Skin epidermis (tissue), 12 donors: ENCODE results near the gene TNFAIP8L3.

Experiments used
- H3K27ac ChIP-seq, 21 experiments: fragments of 200-600 bp; sonication (generic) in 11 of 21; one replicate each; pipeline ENCODE4 v1.5.0; 2020; ENCODE audit warnings: mild to moderate bottlenecking in 3 of 21, inconsistent platforms in 2 of 21, moderate library complexity in 2 of 21
- H3K4me3 ChIP-seq, 7 experiments: fragments of 200-600 bp; sonication (generic) in 2 of 7; one replicate each; pipeline ENCODE4 v1.5.0; 2020; ENCODE audit warnings: inconsistent platforms in 2 of 7, mild to moderate bottlenecking in 2 of 7, moderate library complexity in 1 of 7

The TNFAIP8L3 gene

GRCh38 chr15:51025454-51025846 lies 69.3 kb downstream of the TNFAIP8L3 start:
- H3K4me3 ChIP-seq: no peak overlapping the region
- peak overlapping the region in 20 of 21 experiments; percentile 12 to 89 (median 76) for H3K27ac ChIP-seq

GRCh38 chr15:51024735-51025453 lies 69.8 kb downstream of the TNFAIP8L3 start:
- peak overlapping the region in 1 of 7 experiments; percentile 8 for H3K4me3 ChIP-seq
- peak overlapping the region in 20 of 21 experiments; percentile 12 to 89 (median 76) for H3K27ac ChIP-seq

GRCh38 chr15:51023499-51023898 lies 71.2 kb downstream of the TNFAIP8L3 start:
- peak overlapping the region in 2 of 21 experiments; percentile 76 to 89 for H3K27ac ChIP-seq
- H3K4me3 ChIP-seq: no peak overlapping the region

GRCh38 chr15:51022206-51022605 lies 72.5 kb downstream of the TNFAIP8L3 start:
- Histone ChIP-seq H3K4me3 (no peak overlapping the region), H3K27ac (no peak overlapping the region)

- Histone ChIP-seq H3K27ac (no peak overlapping the region), H3K4me3 (no peak overlapping the region)
These were observed 78.1 kb downstream of the TNFAIP8L3 start for GRCh38 chr15:51016615-51017014.

GRCh38 chr15:51011212-51011611 lies 83.5 kb downstream of the TNFAIP8L3 start:
- no peak overlapping the region for H3K27ac ChIP-seq
- H3K4me3 ChIP-seq: no peak overlapping the region

GRCh38 chr15:51007131-51007666 lies 87.5 kb downstream of the TNFAIP8L3 start:
- Histone ChIP-seq H3K27ac (no peak overlapping the region), H3K4me3 (no peak overlapping the region)
